Limb (tissue), 2 donors: Measurements from ENCODE around the gene FSCN2.

ENCODE experiments used
- DNase-seq, 2 donors: peaks; one replicate each; pipeline ENCODE4 v3.0.0-alpha.2; 2016; ENCODE audit errors: extremely low spot score in 2 of 2

Gene FSCN2

GRCh38 chr17:81553018-81553615 lies 24.9 kb downstream of the FSCN2 start:
- peak in 1 of 2 donors; percentile 80 for DNase-seq

GRCh38 chr17:81553616-81554181 lies 25.5 kb downstream of the FSCN2 start:
- no peak for DNase-seq

- DNase-seq = no peak
These were observed 28.1 kb downstream of the FSCN2 start for GRCh38 chr17:81556175-81556691.

GRCh38 chr17:81556863-81557262 lies 28.7 kb downstream of the FSCN2 start:
- DNase-seq = no peak

GRCh38 chr17:81557276-81558114 lies 29.3 kb downstream of the FSCN2 start:
- no peak for DNase-seq

GRCh38 chr17:81558115-81558468 lies 29.9 kb downstream of the FSCN2 start:
- DNase-seq = no peak

GRCh38 chr17:81558941-81559806 lies 31.0 kb downstream of the FSCN2 start:
- DNase-seq = no peak

GRCh38 chr17:81561494-81561885 lies 33.3 kb downstream of the FSCN2 start:
- no peak for DNase-seq

GRCh38 chr17:81563861-81564586 lies 35.8 kb downstream of the FSCN2 start:
- no peak for DNase-seq

- DNase-seq = no peak
These were observed 36.6 kb downstream of the FSCN2 start for GRCh38 chr17:81564778-81565177.

- no peak for DNase-seq
These were observed 37.1 kb downstream of the FSCN2 start for GRCh38 chr17:81565231-81565630.

GRCh38 chr17:81566461-81567126 lies 38.4 kb downstream of the FSCN2 start:
- peak; percentile 80 to 87 for DNase-seq

GRCh38 chr17:81567191-81567590 lies 39.0 kb downstream of the FSCN2 start:
- DNase-seq = no peak

- no peak for DNase-seq
These were observed 40.2 kb downstream of the FSCN2 start for GRCh38 chr17:81568416-81568815.

GRCh38 chr17:81569986-81570514 lies 41.9 kb downstream of the FSCN2 start:
- DNase-seq = no peak

- no peak for DNase-seq
These were observed 42.8 kb downstream of the FSCN2 start for GRCh38 chr17:81570964-81571363.

GRCh38 chr17:81572563-81573168 lies 44.5 kb downstream of the FSCN2 start:
- no peak for DNase-seq

GRCh38 chr17:81573794-81574642 lies 45.8 kb downstream of the FSCN2 start:
- no peak for DNase-seq

- no peak for DNase-seq
These were observed 46.4 kb downstream of the FSCN2 start for GRCh38 chr17:81574643-81574956.
